Measurements from ENCODE around the gene GARIN3.

Gene GARIN3

GRCh38 chr5:157132281-157132612, 33.8 kb downstream of the GARIN3 start:
- H2AFZ ChIP-seq (ENCODE audit: low read depth, low read length, severe bottlenecking): no peak overlapping the region
- H3K9me3 ChIP-seq (ENCODE audit: insufficient read depth, low read length): no peaks in the 10 kb centered on the region
- H3K36me3 ChIP-seq (ENCODE audit: low read length): no peaks in the 10 kb centered on the region
- no peaks in the 10 kb centered on the region for H4K20me1 ChIP-seq (ENCODE audit: low read depth, low read length)
- H3F3A ChIP-seq (ENCODE audit: insufficient read depth): peaks cover 27% of the 10 kb centered on the region; the same call in 1 of the 2 replicates
- no peaks in the 10 kb centered on the region for H3K9me2 ChIP-seq (replicated peaks; ENCODE audit: insufficient read depth, low read length)
- peak overlapping the region; percentile 11 for H3K4me2 ChIP-seq (ENCODE audit: low read depth, low read length, poor library complexity, severe bottlenecking)
- no peak overlapping the region for H3K9ac ChIP-seq (ENCODE audit: low read length)
- no peaks in the 10 kb centered on the region for H3K79me2 ChIP-seq (ENCODE audit: insufficient read depth, low read length)
- TF ChIP-seq CTCF (IDR thresholded peaks at IDR 0.05; ENCODE audit: insufficient read depth, low read length, poor library complexity, severe bottlenecking) (no peak), EZH2phosphoT487 (conservative IDR thresholded peaks at IDR 0.05; ENCODE audit: low read length) (no peak)
- no peaks in the 10 kb centered on the region for H3K27me3 ChIP-seq (ENCODE audit: low read length)
- H3K27ac ChIP-seq (ENCODE audit: low read depth, low read length): no peak overlapping the region
- no peak overlapping the region for H3K4me3 ChIP-seq (ENCODE audit: insufficient read depth, low read length, poor library complexity, severe bottlenecking)

- H3K27ac ChIP-seq (ENCODE audit: low read depth, low read length): peak overlapping the region; percentile 89
- TF ChIP-seq CTCF (IDR thresholded peaks at IDR 0.05; ENCODE audit: insufficient read depth, low read length, poor library complexity, severe bottlenecking): no peak
- TF ChIP-seq EZH2phosphoT487 (conservative IDR thresholded peaks at IDR 0.05; ENCODE audit: low read length): no peak
- no peak overlapping the region for H3K9ac ChIP-seq (ENCODE audit: low read length)
These were observed 35.1 kb downstream of the GARIN3 start for GRCh38 chr5:157130925-157131324.

GRCh38 chr5:157121709-157122108, 44.4 kb downstream of the GARIN3 start:
- H3K4me3 ChIP-seq (ENCODE audit: insufficient read depth, low read length, poor library complexity, severe bottlenecking): no peak overlapping the region
- no peaks in the 10 kb centered on the region for H3K9me3 ChIP-seq (ENCODE audit: insufficient read depth, low read length)
- no peak for TF ChIP-seq CTCF (IDR thresholded peaks at IDR 0.05; ENCODE audit: insufficient read depth, low read length, poor library complexity, severe bottlenecking)
- no peak for TF ChIP-seq EZH2phosphoT487 (conservative IDR thresholded peaks at IDR 0.05; ENCODE audit: low read length)
- no peaks in the 10 kb centered on the region for H3K9me2 ChIP-seq (replicated peaks; ENCODE audit: insufficient read depth, low read length)
- no peak overlapping the region for H3K4me2 ChIP-seq (ENCODE audit: low read depth, low read length, poor library complexity, severe bottlenecking)
- H3K27me3 ChIP-seq (ENCODE audit: low read length): no peaks in the 10 kb centered on the region
- H4K20me1 ChIP-seq (ENCODE audit: low read depth, low read length): no peaks in the 10 kb centered on the region
- no peaks in the 10 kb centered on the region for H3F3A ChIP-seq (ENCODE audit: insufficient read depth)
- H3K27ac ChIP-seq (ENCODE audit: low read depth, low read length): no peak overlapping the region
- H3K9ac ChIP-seq (ENCODE audit: low read length): no peak overlapping the region
- H2AFZ ChIP-seq (ENCODE audit: low read depth, low read length, severe bottlenecking): no peak overlapping the region
- 0 out of 2 replicates have a peak, but pooled peaks cover 6% of the 10 kb centered on the region for H3K36me3 ChIP-seq (ENCODE audit: low read length)
- H3K79me2 ChIP-seq (ENCODE audit: insufficient read depth, low read length): no peaks in the 10 kb centered on the region

More at GRCh38 chr5:157130925-157131324, 35.1 kb downstream of the GARIN3 start:
- Histone ChIP-seq H3K27me3 (ENCODE audit: low read length) (no peaks in the 10 kb centered on the region), H3K36me3 (ENCODE audit: low read length) (no peaks in the 10 kb centered on the region), H3K79me2 (ENCODE audit: insufficient read depth, low read length) (no peaks in the 10 kb centered on the region), H3F3A (ENCODE audit: insufficient read depth) (peaks cover 27% of the 10 kb centered on the region; the same call in 1 of the 2 replicates), H3K9me3 (ENCODE audit: insufficient read depth, low read length) (no peaks in the 10 kb centered on the region), H3K4me3 (ENCODE audit: insufficient read depth, low read length, poor library complexity, severe bottlenecking) (peak overlapping the region; percentile 21), H3K9me2 (replicated peaks; ENCODE audit: insufficient read depth, low read length) (no peaks in the 10 kb centered on the region), H4K20me1 (ENCODE audit: low read depth, low read length) (no peaks in the 10 kb centered on the region), H3K4me2 (ENCODE audit: low read depth, low read length, poor library complexity, severe bottlenecking) (peak overlapping the region; percentile 61), H2AFZ (ENCODE audit: low read depth, low read length, severe bottlenecking) (peak overlapping the region; percentile 38)

Measured in SU-DHL-6 (cell line).